GM18951 (cell line): ENCODE measurements around the gene FGD6.

Source experiments
- POLR2A ChIP-seq: IDR thresholded peaks from 4 replicates; pipeline ENCODE4 v1.6.1; 2011; ENCODE audit warnings: mild to moderate bottlenecking; ENCODE audit not compliant: insufficient read length, insufficient read depth; ENCODE audit errors: extremely low read depth
- in situ Hi-C: fragments of 300-500 bp; cut with MboI; formaldehyde crosslinking; loops from one replicate; pipeline ENCODE4 v1.12.0; 2022; ENCODE audit warnings: low sequenced_read_pairs, mixed read lengths, inconsistent platforms; ENCODE audit not compliant: unreplicated experiment

Gene FGD6

DNA sequence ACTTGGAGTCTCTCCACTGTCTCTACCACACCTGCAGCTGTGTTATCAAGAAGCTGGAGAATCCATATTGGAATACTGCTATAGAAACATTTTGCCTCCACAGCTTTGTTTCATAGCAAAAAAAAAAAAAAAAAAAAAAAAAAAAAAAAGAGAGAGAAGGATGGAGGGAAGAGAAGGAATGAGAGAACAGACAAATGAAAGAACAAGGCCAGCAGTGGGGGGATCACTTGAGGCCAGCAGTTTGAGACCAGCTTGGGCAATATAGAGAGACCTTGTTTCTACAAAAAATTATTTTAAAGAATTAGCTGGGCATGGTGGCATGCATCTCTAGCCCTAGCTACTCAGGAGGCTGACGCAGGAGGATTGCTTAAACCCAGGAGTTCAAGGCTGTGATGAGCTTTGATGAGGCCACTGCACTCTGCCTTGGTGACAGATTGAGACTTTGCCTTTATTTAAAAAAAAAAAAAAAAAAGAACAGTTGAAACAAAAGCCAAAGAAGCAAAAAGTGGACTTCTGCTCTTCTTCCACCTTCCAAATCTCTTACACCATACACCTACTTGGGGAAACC is 8.5 kb upstream of the FGD6 start:
- in situ Hi-C loops = no loop called here
- no peak for TF ChIP-seq POLR2A

DNA sequence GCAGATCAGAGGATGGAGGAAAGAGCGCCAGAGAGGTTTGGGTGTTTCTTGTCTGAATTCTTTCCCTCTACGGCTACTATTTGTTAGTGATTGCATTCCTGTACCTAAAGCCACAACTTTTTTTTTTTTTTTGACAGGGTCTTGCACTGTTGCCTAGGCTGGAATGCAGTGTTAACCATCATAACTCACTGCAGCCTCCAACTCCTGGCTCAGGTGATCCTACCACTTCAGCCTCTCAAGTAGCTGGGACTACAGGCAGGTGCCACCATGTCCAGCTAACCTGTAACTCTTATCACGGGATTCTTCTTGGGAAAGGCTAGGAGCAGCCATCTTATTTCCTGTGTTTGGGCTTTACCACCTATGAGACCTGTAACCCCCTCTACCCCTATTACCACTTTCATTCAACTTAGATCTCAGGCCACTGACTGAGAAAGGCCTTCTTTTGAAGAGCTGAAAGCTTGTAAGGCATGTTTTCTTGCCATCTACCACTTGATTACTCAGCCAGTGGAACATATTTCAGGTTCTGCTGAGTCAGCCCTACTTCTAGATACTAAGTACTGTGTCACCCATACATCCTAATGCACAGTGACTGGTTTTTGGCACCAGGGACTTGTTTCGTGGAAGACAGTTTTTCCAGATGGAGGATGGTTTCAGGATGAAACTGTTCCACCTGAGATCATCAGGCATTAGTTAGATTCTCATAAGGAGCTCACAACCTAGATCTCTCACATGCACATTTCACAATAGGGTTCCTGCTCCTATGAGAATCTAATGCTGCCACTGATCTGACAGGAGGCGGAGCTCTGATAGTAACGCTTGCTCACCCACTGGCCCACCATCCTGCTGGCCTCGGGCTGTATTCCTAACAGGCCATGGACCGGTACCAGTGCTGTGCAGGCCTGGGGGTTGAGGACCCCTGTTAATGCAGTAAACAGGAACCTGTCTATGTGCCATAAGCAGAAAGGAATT is 7.2 kb upstream of the FGD6 start:
- in situ Hi-C loops = no loop called here
- TF ChIP-seq POLR2A = no peak

DNA sequence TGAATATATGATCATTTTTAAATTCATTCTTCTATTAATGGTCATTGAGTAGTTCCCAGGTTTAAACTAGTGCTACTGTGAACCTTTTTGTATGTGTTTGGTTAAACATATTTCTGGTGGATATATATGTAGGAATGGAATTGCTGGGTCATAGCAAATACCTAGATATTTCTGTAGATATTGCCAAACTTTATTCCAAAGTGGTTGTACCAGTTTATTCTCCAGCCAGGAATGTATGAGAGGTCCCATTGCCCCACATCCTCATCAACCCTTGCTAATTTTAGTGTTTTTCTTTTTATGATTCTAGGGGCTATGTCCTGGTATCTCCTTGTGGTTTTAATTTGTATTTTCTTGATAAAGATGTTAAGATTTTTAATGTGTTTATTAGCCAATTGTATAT is 3.5 kb upstream of the FGD6 start:
- no peak for TF ChIP-seq POLR2A
- in situ Hi-C loops = no loop called here

DNA sequence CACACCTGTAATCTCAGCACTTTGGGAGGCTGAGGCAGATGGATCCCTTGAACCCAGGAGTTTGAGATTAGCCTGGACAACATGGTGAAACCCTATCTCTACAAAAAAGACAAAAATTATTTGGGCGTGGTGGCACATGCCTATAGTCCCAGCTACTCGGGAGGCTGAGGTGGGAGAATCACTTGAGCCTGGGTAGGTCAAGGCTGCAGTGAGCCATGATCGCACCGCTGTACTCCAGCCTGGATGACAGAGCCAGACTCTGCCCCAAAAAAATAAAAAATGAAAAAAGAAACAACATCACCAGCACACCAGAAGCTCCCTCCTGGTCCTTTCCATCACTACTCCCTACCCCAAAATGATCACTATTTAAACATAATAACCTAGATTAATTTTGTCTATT is 2.9 kb upstream of the FGD6 start:
- in situ Hi-C loops = no loop called here
- no peak for TF ChIP-seq POLR2A

DNA sequence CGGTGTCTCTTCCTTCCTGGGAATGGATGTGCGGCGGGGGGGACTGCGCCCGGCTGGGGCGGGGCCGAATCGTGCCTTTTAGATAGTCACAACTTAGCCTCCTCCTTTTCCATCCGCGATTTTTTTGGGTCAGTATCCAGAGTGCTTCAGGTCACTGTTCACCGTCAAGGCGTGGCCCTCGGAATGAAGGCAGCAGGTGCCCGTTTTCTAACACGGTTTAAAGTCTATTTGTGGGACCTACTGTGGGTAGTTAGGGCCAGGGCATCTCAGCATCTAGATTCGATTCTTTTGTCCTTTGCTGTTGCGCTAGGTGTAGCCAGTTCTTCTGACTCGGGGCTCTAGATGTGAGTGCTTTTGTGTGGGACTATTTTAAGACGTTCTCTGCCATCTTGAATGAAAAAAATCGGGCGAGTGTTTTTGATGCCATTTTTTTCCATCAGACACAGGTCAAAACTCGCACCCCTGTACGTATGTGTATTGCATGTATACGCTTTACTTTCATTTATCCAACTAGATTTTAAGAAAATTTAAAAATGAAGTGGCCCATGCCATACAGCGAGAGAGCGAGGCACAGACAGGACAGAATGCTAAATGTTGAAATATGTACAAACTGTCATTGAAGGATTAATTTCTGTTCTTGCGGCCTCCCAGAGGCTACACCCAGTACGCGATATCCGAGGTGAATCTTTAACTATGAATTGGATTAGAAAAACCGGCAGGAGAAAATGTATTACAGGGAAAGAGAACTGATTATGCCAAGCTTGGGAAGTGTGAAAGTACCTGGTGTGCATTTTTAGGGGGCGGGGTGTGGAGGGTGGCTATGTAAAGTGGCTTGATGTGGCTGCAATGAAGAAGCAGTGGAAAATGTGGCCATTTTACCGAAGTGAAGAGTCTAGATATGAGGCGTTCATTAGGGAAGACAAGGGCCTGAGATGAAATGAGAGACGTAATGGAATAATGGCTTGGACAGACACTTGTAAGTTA is 1.2 kb upstream of the FGD6 start:
- TF ChIP-seq POLR2A = no peak
- in situ Hi-C loops = no loop called here

DNA sequence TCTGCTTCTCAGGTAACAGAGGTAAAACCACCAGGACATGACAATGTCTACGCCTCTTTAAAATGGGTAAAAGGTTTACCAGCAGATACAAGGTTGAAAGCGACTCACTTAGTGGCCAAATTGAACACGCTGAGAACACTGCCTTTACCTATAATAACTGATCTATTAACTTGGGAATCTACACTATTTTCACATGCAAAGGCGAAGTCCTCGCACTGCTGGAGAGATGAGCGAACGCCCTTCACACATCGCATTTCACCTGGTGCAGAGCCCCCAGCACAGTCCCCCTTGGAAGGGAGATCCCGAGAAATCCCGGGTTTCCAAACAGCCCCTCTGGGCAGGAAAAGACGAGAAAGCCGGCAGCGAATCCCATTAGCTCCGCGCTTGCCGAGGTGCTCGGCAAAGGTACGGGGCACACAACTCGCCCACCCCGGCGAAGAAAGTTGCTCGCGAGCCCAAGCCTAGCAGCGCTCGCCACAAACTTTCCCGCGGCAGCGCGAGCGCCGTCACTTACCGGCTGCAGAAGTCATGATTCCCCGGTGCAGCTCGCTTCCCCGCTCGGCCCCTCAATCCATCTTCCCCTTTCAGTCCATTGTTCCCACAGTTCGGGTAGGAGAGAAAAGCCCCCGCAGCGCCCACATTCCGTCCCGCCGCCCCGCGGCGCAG is 423 bp downstream of the FGD6 start:
- in situ Hi-C loops = no loop called here
- no peak for TF ChIP-seq POLR2A

DNA sequence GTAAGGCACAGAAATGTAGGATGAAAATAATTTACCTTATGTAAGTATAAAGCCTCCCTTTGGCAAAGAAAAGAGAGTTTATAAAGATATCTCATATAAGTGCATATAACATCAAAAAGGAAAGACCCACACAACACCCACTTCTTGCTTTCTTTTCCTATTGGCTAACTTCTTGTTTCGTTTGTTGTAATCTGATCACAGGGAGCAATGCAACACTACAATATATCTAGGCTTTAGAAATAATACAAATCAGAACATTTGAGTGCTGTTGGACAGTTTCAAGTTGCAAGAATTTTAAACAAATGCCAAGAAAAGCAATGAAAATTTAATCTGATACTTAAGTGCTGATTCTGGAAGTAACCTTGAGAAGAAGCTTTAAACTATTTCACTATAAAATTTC is 1.3 kb downstream of the FGD6 start:
- in situ Hi-C loops = no loop called here
- no peak for TF ChIP-seq POLR2A

DNA sequence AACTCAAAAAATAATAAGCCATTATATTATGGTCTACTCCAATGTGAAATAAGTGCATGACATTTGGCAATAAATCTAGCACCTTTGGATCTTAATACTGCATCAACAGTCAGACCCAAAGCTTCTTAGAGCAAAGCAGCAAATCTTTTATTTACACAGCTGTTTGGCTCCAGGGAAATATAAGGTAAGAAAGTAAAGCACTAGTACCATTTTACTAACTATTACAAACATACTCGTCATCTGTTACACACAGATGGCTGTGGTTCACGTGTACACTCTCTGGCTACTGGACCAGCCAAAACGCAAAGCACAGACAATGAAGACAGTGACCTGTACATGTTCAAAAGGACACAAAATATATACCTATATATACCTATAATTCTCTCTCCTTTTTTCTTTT is 2.8 kb downstream of the FGD6 start:
- TF ChIP-seq POLR2A = no peak
- in situ Hi-C loops = no loop called here

DNA sequence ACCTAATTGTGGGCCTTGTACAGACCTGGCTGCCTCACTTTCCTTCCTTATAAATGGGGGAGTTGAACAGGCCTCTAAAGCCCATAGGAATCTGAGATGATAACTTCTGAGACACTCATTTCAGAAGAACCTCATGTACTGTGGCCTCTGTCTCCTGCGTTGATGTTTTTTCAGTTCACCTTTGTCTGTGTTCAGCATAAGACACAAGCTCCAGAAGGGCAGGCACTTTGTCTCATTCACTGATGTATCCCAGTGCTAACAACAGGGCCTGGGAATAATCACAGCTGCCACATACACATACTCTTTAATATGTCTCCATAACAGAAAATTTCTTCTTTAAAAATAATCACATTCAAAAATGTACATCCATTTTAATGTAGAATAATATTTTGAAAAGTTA is 3.3 kb downstream of the FGD6 start:
- in situ Hi-C loops = no loop called here

DNA sequence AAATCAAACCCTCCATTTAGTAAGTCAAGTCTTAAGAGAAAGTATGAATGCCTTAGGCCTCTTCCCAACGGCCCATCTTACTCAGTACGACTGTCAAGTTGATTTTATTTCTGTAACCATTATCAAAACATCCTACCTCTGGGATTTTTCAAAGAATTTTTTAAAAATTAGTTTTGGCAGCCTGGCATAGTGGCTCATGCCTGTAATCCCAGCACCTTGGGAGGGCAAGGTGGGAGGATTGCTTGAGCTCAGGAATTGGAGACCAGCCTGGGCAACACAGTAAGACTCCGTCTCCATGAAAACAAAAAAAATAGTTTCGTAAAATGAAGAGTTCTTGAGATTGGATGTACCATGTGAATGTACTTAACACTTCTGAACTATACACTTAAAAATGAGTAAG is 4.1 kb downstream of the FGD6 start:
- TF ChIP-seq POLR2A = no peak
- in situ Hi-C loops = no loop called here

More for the DNA sequence above, 3.3 kb downstream of the FGD6 start:
- TF ChIP-seq POLR2A = no peak

DNA sequence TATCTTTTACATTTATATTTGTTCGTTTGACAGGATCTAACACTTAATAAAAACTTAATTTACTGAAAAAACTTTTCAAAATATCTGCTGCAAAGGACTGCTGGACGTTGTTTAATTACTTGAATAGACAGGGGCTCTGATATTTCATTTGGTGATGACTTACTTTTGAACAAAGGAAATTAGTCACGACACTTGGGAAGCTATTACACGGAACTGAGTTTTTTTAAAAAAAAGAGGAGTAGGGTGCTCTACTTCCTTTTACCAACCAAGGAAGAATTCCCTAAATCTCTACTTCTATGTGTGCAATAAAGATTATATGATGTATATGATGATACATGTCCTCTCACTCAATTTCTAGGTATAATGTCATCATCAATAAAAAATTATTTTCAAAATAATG is 4.7 kb downstream of the FGD6 start:
- no peak for TF ChIP-seq POLR2A
- in situ Hi-C loops = no loop called here

DNA sequence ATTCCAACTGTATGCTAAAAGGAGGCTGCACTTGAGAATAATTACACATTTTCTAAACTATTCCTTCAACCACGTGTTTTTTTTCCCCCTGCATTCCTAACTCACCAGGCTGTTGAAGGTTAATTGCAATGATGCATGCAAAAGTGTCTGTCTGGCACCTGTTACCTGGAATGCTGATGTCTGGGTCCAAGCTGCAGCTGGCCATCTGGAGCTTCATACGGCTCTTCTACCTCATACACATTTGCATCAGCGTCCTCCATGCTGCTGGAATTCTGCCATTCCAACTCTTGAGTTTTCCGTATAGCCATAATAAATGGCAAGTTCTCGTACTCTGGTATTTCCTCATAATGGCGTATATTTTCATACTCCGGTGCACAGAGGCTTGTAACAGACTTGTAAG is 8.6 kb downstream of the FGD6 start:
- no peak for TF ChIP-seq POLR2A
- in situ Hi-C loops = no loop called here

DNA sequence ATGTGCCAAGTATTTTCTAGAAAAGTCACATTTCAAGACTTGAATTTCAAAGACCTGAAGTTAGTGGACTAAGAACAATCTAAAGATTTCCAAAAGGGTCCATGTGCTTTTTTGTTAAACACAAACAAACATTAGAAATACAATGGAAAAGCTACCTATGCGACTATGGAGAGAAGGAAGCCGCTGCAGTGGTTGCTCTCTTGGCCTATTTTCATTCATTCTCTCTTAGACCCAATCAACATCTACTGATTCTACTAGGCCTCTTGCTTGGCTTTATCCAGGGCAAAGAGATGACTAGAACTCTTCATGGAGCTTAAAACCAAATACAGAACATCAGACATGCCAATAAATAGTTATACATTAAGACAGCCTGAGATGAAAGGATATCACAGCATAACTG is 9.9 kb downstream of the FGD6 start:
- in situ Hi-C loops = no loop called here
- no peak for TF ChIP-seq POLR2A
